ENCODE measurements around the gene ABCB6. TPM values are rescaled to one million over a fixed set of nuclear protein-coding genes. Genes with fewer than 3 reads are reported as not detected.

The ABCB6 gene
- total RNA-seq, 1 donor from 2014 or later: 12.5 TPM

- H3K4me2 ChIP-seq (ENCODE audit: low read length): no peak overlapping the region
- no peak for DNase-seq (ENCODE audit: low read depth)
- no peak overlapping the region for H3K27ac ChIP-seq (ENCODE audit: low read depth, low read length)
- peaks cover 7% of the 10 kb centered on the region for H3K36me3 ChIP-seq (ENCODE audit: insufficient read depth, low read length)
- H3K4me3 ChIP-seq (ENCODE audit: insufficient read depth, low read depth, low read length): no peak overlapping the region
- Mint-ChIP-seq H3K27me3 (ENCODE audit: low read depth, unreplicated experiment) (no peaks in the 10 kb centered on the region), H3K36me3 (ENCODE audit: low read depth, unreplicated experiment) (peaks cover 25% of the 10 kb centered on the region), H3K4me3 (ENCODE audit: unreplicated experiment) (no peak overlapping the region), H3K27ac (ENCODE audit: unreplicated experiment) (no peak overlapping the region), H3K4me1 (ENCODE audit: low read depth, unreplicated experiment) (peaks cover 9% of the 10 kb centered on the region), H3K9me3 (ENCODE audit: unreplicated experiment) (no peaks in the 10 kb centered on the region)
- H3K4me1 ChIP-seq (ENCODE audit: insufficient read depth, low read length): peaks cover 9% of the 10 kb centered on the region
- H2AFZ ChIP-seq (ENCODE audit: low read depth, low read length): no peak overlapping the region
- peaks cover 7% of the 10 kb centered on the region for H4K20me1 ChIP-seq (ENCODE audit: insufficient read depth, low read length)
- no peak for FAIRE-seq
- H3K79me2 ChIP-seq (ENCODE audit: insufficient read depth, low read length): peaks cover 8% of the 10 kb centered on the region
- no peaks in the 10 kb centered on the region for H3K9me3 ChIP-seq (ENCODE audit: insufficient read depth, low read depth, low read length)
- no peak overlapping the region for H3K9ac ChIP-seq (ENCODE audit: low read length)
- TF ChIP-seq EZH2 (IDR thresholded peaks at IDR 0.05; ENCODE audit: insufficient read depth, low read length) (no peak), CTCF (IDR thresholded peaks at IDR 0.05; ENCODE audit: insufficient read depth, low read depth, low read length) (no peak)
- H3K27me3 ChIP-seq (ENCODE audit: insufficient read depth, low read length): no peaks in the 10 kb centered on the region
Measured at GRCh38 chr2:219213026-219213415, 5.7 kb downstream of the ABCB6 start.

GRCh38 chr2:219210886-219211362, 7.8 kb downstream of the ABCB6 start:
- no peak for FAIRE-seq
- DNase-seq (ENCODE audit: low read depth): no peak
- H3K36me3 ChIP-seq (ENCODE audit: insufficient read depth, low read length): peaks cover 7% of the 10 kb centered on the region
- H3K27ac ChIP-seq (ENCODE audit: low read depth, low read length): no peak overlapping the region
- Mint-ChIP-seq H3K27me3 (ENCODE audit: low read depth, unreplicated experiment) (no peaks in the 10 kb centered on the region), H3K27ac (ENCODE audit: unreplicated experiment) (no peak overlapping the region), H3K36me3 (ENCODE audit: low read depth, unreplicated experiment) (peaks cover 25% of the 10 kb centered on the region), H3K4me1 (ENCODE audit: low read depth, unreplicated experiment) (peaks cover 11% of the 10 kb centered on the region), H3K4me3 (ENCODE audit: unreplicated experiment) (no peak overlapping the region), H3K9me3 (ENCODE audit: unreplicated experiment) (no peaks in the 10 kb centered on the region)
- no peaks in the 10 kb centered on the region for H3K27me3 ChIP-seq (ENCODE audit: insufficient read depth, low read length)
- H4K20me1 ChIP-seq (ENCODE audit: insufficient read depth, low read length): peaks cover 15% of the 10 kb centered on the region
- H2AFZ ChIP-seq (ENCODE audit: low read depth, low read length): no peak overlapping the region
- H3K9ac ChIP-seq (ENCODE audit: low read length): no peak overlapping the region
- H3K79me2 ChIP-seq (ENCODE audit: insufficient read depth, low read length): peaks cover 6% of the 10 kb centered on the region
- H3K9me3 ChIP-seq (ENCODE audit: insufficient read depth, low read depth, low read length): no peaks in the 10 kb centered on the region
- no peak overlapping the region for H3K4me3 ChIP-seq (ENCODE audit: insufficient read depth, low read depth, low read length)
- peaks cover 16% of the 10 kb centered on the region for H3K4me1 ChIP-seq (ENCODE audit: insufficient read depth, low read length)
- no peak overlapping the region for H3K4me2 ChIP-seq (ENCODE audit: low read length)
- no peak for TF ChIP-seq CTCF (IDR thresholded peaks at IDR 0.05; ENCODE audit: insufficient read depth, low read depth, low read length)

GRCh38 chr2:219210196-219210885, 8.4 kb downstream of the ABCB6 start:
- H3K27me3 ChIP-seq (ENCODE audit: insufficient read depth, low read length): no peaks in the 10 kb centered on the region
- peaks cover 16% of the 10 kb centered on the region for H3K4me1 ChIP-seq (ENCODE audit: insufficient read depth, low read length)
- no peak for FAIRE-seq
- H2AFZ ChIP-seq (ENCODE audit: low read depth, low read length): no peak overlapping the region
- H3K4me1 Mint-ChIP-seq (ENCODE audit: low read depth, unreplicated experiment): peaks cover 11% of the 10 kb centered on the region
- peaks cover 7% of the 10 kb centered on the region for H3K36me3 ChIP-seq (ENCODE audit: insufficient read depth, low read length)
- no peak overlapping the region for H3K4me3 Mint-ChIP-seq (ENCODE audit: unreplicated experiment)
- H3K9ac ChIP-seq (ENCODE audit: low read length): no peak overlapping the region
- no peak overlapping the region for H3K27ac ChIP-seq (ENCODE audit: low read depth, low read length)
- no peaks in the 10 kb centered on the region for H3K27me3 Mint-ChIP-seq (ENCODE audit: low read depth, unreplicated experiment)
- H3K36me3 Mint-ChIP-seq (ENCODE audit: low read depth, unreplicated experiment): peaks cover 24% of the 10 kb centered on the region
- no peak for TF ChIP-seq CTCF (IDR thresholded peaks at IDR 0.05; ENCODE audit: insufficient read depth, low read depth, low read length)
- no peak for TF ChIP-seq EZH2 (IDR thresholded peaks at IDR 0.05; ENCODE audit: insufficient read depth, low read length)
- H3K79me2 ChIP-seq (ENCODE audit: insufficient read depth, low read length): peaks cover 6% of the 10 kb centered on the region
- H3K4me2 ChIP-seq (ENCODE audit: low read length): no peak overlapping the region
- H3K4me3 ChIP-seq (ENCODE audit: insufficient read depth, low read depth, low read length): no peak overlapping the region
- no peaks in the 10 kb centered on the region for H3K9me3 ChIP-seq (ENCODE audit: insufficient read depth, low read depth, low read length)
- DNase-seq (ENCODE audit: low read depth): no peak
- H4K20me1 ChIP-seq (ENCODE audit: insufficient read depth, low read length): peaks cover 15% of the 10 kb centered on the region
- H3K9me3 Mint-ChIP-seq (ENCODE audit: unreplicated experiment): no peaks in the 10 kb centered on the region
- no peak overlapping the region for H3K27ac Mint-ChIP-seq (ENCODE audit: unreplicated experiment)
